ENCODE data around the gene KIF7. TPM values are rescaled to one million over a fixed set of nuclear protein-coding genes. Genes with fewer than 3 reads are reported as not detected.

Gene KIF7
- total RNA-seq, 3 donors from 2014 or later = 2.2 to 3.2 (median 2.6) TPM

- DNase-seq = no peak
- Mint-ChIP-seq H3K27me3 (ENCODE audit: low read depth) (peaks cover 15% of the 10 kb centered on the region), H3K4me1 (ENCODE audit: low read depth) (no peaks in the 10 kb centered on the region), H3K9me3 (no peaks in the 10 kb centered on the region), H3K36me3 (ENCODE audit: insufficient read depth) (no peaks in the 10 kb centered on the region), H3K4me3 (no peak overlapping the region)
- ATAC-seq = no peak
Observed at GRCh38 chr15:89648106-89649012, 6.9 kb downstream of the KIF7 start.

- Mint-ChIP-seq H3K9me3 (no peaks in the 10 kb centered on the region), H3K4me1 (ENCODE audit: low read depth) (no peaks in the 10 kb centered on the region), H3K36me3 (ENCODE audit: insufficient read depth) (no peaks in the 10 kb centered on the region), H3K4me3 (no peak overlapping the region), H3K27me3 (ENCODE audit: low read depth) (peaks cover 9% of the 10 kb centered on the region)
- ATAC-seq = peak; percentile 55 to 62
- peak; percentile 52 for DNase-seq
Observed at GRCh38 chr15:89647191-89647851, 7.9 kb downstream of the KIF7 start.

GRCh38 chr15:89646416-89647141, 8.7 kb downstream of the KIF7 start:
- Mint-ChIP-seq H3K36me3 (ENCODE audit: insufficient read depth) (no peaks in the 10 kb centered on the region), H3K9me3 (no peaks in the 10 kb centered on the region), H3K4me3 (no peak overlapping the region), H3K4me1 (ENCODE audit: low read depth) (no peaks in the 10 kb centered on the region), H3K27me3 (ENCODE audit: low read depth) (peaks cover 2% of the 10 kb centered on the region)
- ATAC-seq (peak in 1 of 2 donors; percentile 17), DNase-seq (no peak)

- Mint-ChIP-seq H3K4me3 (no peak overlapping the region), H3K36me3 (ENCODE audit: insufficient read depth) (no peaks in the 10 kb centered on the region), H3K4me1 (ENCODE audit: low read depth) (no peaks in the 10 kb centered on the region), H3K27me3 (ENCODE audit: low read depth) (no peaks in the 10 kb centered on the region), H3K9me3 (no peaks in the 10 kb centered on the region)
- ATAC-seq (no peak), DNase-seq (no peak)
Observed at GRCh38 chr15:89645680-89646079, 9.6 kb downstream of the KIF7 start.

GRCh38 chr15:89642106-89642505, 13.2 kb downstream of the KIF7 start:
- ATAC-seq = no peak
- Mint-ChIP-seq H3K4me3 (no peak overlapping the region), H3K9me3 (no peaks in the 10 kb centered on the region), H3K4me1 (ENCODE audit: low read depth) (no peaks in the 10 kb centered on the region), H3K27me3 (ENCODE audit: low read depth) (peaks cover 2% of the 10 kb centered on the region), H3K36me3 (ENCODE audit: insufficient read depth) (no peaks in the 10 kb centered on the region)
- DNase-seq = no peak

GRCh38 chr15:89641053-89641452, 14.2 kb downstream of the KIF7 start:
- H3K36me3 Mint-ChIP-seq (ENCODE audit: insufficient read depth) = no peaks in the 10 kb centered on the region
- H3K9me3 Mint-ChIP-seq = no peaks in the 10 kb centered on the region
- DNase-seq (no peak), ATAC-seq (no peak)
- H3K27me3 Mint-ChIP-seq (ENCODE audit: low read depth) = peaks cover 2% of the 10 kb centered on the region
- peak overlapping the region; percentile 3 for H3K4me3 Mint-ChIP-seq
- H3K4me1 Mint-ChIP-seq (ENCODE audit: low read depth) = no peaks in the 10 kb centered on the region

- Mint-ChIP-seq H3K36me3 (ENCODE audit: insufficient read depth) (no peaks in the 10 kb centered on the region), H3K9me3 (no peaks in the 10 kb centered on the region), H3K4me1 (ENCODE audit: low read depth) (no peaks in the 10 kb centered on the region), H3K4me3 (no peak overlapping the region), H3K27me3 (ENCODE audit: low read depth) (peaks cover 2% of the 10 kb centered on the region)
- DNase-seq (no peak), ATAC-seq (no peak)
Observed at GRCh38 chr15:89640245-89640644, 15.0 kb downstream of the KIF7 start.

GRCh38 chr15:89633585-89633984, 21.7 kb downstream of the KIF7 start:
- Mint-ChIP-seq H3K27me3 (ENCODE audit: low read depth) (peaks cover 3% of the 10 kb centered on the region), H3K4me3 (no peak overlapping the region), H3K36me3 (ENCODE audit: insufficient read depth) (no peaks in the 10 kb centered on the region), H3K4me1 (ENCODE audit: low read depth) (no peaks in the 10 kb centered on the region), H3K9me3 (no peaks in the 10 kb centered on the region)
- DNase-seq (no peak), ATAC-seq (no peak)

- no peaks in the 10 kb centered on the region for H3K9me3 Mint-ChIP-seq
- no peak overlapping the region for H3K4me3 Mint-ChIP-seq
- peaks cover 2% of the 10 kb centered on the region for H3K36me3 Mint-ChIP-seq (ENCODE audit: insufficient read depth)
- ATAC-seq (no peak), DNase-seq (no peak)
- no peaks in the 10 kb centered on the region for H3K4me1 Mint-ChIP-seq (ENCODE audit: low read depth)
- peaks cover 3% of the 10 kb centered on the region for H3K27me3 Mint-ChIP-seq (ENCODE audit: low read depth)
Observed at GRCh38 chr15:89632563-89633430, 22.5 kb downstream of the KIF7 start.

- Mint-ChIP-seq H3K4me3 (no peak overlapping the region), H3K9me3 (no peaks in the 10 kb centered on the region), H3K27me3 (ENCODE audit: low read depth) (peaks cover 3% of the 10 kb centered on the region), H3K36me3 (ENCODE audit: insufficient read depth) (peaks cover 2% of the 10 kb centered on the region), H3K4me1 (ENCODE audit: low read depth) (no peaks in the 10 kb centered on the region)
- DNase-seq (no peak), ATAC-seq (no peak)
Observed at GRCh38 chr15:89631902-89632264, 23.4 kb downstream of the KIF7 start.

- H3K4me1 Mint-ChIP-seq (ENCODE audit: low read depth) = no peaks in the 10 kb centered on the region
- H3K36me3 Mint-ChIP-seq (ENCODE audit: insufficient read depth) = peaks cover 2% of the 10 kb centered on the region
- H3K27me3 Mint-ChIP-seq (ENCODE audit: low read depth) = peaks cover 3% of the 10 kb centered on the region
- H3K4me3 Mint-ChIP-seq = no peak overlapping the region
- DNase-seq = no peak
- H3K9me3 Mint-ChIP-seq = no peaks in the 10 kb centered on the region
- no peak for ATAC-seq
Observed at GRCh38 chr15:89630974-89631901, 24.0 kb downstream of the KIF7 start.

GRCh38 chr15:89630260-89630659, 25.0 kb downstream of the KIF7 start:
- no peak for DNase-seq
- Mint-ChIP-seq H3K9me3 (no peaks in the 10 kb centered on the region), H3K4me3 (no peak overlapping the region), H3K4me1 (ENCODE audit: low read depth) (no peaks in the 10 kb centered on the region), H3K27me3 (ENCODE audit: low read depth) (peaks cover 3% of the 10 kb centered on the region), H3K36me3 (ENCODE audit: insufficient read depth) (peaks cover 2% of the 10 kb centered on the region)
- no peak for ATAC-seq

- H3K27me3 Mint-ChIP-seq (ENCODE audit: low read depth) = peaks cover 3% of the 10 kb centered on the region
- peaks cover 2% of the 10 kb centered on the region for H3K36me3 Mint-ChIP-seq (ENCODE audit: insufficient read depth)
- ATAC-seq (no peak), DNase-seq (no peak)
- no peak overlapping the region for H3K4me3 Mint-ChIP-seq
- no peaks in the 10 kb centered on the region for H3K4me1 Mint-ChIP-seq (ENCODE audit: low read depth)
- no peaks in the 10 kb centered on the region for H3K9me3 Mint-ChIP-seq
Observed at GRCh38 chr15:89629829-89630228, 25.4 kb downstream of the KIF7 start.
